Brain pericyte (primary cell): ENCODE results near the gene ACAD9.
"Not testable (repeated sequence)": the region's sequence is repeated elsewhere in the genome, so short reads cannot be mapped to it uniquely, and the experiment has no call there.

ENCODE experiments used
- DNase-seq: peaks from one replicate; pipeline ENCODE4 v3.0.0-alpha.2; 2012; ENCODE audit warnings: low read depth, low spot score

ACAD9 gene

DNA sequence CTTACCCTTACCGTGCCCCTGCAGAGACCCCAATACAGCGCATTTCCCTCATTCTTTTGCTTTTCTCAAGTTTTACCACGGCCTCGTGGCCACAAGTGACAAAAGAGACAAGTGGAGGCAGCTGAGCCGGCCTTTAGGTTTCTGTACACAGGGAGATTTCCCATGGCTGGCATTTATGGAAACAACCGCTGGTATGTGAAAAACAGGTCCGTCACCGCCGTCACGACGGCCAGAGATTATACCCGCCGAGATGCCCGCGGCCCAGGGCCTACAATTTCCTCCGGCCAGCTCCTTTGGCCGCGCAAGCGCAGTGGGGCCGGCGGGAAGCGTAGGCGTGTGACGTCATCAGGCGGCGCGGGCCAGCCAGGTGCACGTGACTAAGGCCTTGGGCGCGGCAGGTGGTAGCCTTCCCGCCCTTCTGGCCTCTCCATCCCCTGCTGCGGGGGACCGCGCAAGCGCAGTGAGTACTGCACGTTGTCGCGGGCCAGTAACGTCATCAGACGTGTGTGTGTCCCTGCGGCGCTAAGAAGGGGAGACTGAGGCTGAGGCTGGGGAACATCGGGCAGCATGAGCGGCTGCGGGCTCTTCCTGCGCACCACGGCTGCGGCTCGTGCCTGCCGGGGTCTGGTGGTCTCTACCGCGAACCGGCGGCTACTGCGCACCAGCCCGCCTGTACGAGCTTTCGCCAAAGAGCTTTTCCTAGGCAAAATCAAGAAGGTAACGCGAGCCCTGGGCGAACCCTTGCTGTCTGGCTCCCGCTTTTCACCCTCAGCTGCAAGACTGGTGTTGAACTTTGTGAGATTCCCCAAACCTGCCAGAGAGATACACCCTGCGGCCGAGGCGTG lies at the start of gene ACAD9:
Gene ACAD9, plus strand, starts transcription at position 496 of the 845 bp plus-strand sequence. Its CDS starts 72 bp downstream, at position 568.
- peak; percentile 94 for DNase-seq

GRCh38 chr3:128829925-128830625 lies 49.3 kb upstream of the ACAD9 start:
- DNase-seq: not testable (repeated sequence)

DNA sequence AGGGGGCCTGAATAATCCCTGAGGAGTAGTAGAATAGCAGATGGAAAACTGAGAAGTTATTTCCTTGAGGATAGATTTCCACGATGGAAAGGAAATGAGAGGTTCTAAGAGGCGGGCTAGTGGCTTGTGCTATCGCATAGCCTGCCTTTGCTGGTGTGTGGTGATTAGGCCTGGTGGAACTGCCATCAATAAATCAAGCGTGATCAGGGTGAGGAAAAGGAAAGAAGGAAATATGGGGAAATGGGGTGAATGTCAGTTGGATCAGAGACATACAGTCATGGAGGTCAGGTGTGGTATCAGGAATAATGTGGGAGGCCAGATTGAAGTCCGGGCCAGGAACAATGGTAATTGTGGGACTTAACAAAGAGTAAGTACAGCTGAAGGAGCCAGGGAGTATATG lies 48.7 kb upstream of the ACAD9 start:
- not testable (repeated sequence) for DNase-seq

- DNase-seq: not testable (repeated sequence)
Measured at GRCh38 chr3:128832979-128833378, 46.4 kb upstream of the ACAD9 start.

- DNase-seq: no peak
Measured at GRCh38 chr3:128835096-128835495, 44.3 kb upstream of the ACAD9 start.

- DNase-seq: no peak
Measured at GRCh38 chr3:128841926-128842920, 37.2 kb upstream of the ACAD9 start.

GRCh38 chr3:128844502-128844901 lies 34.9 kb upstream of the ACAD9 start:
- DNase-seq: no peak

DNA sequence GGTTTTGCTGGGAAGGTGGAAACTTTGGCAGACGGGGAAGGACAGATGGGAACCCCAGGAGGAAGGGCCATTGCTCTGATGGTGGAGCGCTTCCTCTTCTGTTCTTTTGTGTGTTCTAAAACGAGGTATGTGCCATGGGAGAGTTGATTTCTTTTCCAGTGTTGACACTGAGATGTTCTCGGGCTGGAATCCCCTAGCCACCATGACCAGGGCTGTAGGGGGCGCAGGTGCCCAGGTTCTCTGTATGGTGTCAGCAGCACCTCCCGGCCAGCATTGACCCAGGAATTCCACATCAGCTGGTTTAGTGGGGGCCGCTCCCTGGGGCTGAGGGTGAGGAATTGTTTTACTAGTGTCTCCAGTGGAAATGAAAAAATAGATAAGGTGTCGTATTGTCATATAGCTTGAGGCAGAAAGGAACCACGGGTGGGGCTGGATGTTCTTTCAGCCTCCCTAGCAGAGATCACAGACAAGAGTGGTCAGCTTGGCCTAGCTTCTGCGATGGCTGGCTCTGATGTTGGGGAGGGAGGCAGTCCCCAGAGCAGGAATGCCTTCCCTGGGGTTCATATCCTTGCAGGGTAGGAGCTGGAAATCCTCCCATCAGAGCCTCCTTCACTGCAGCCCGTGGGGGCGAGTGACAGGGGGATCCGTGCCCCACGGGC lies 34.2 kb upstream of the ACAD9 start:
- no peak for DNase-seq

DNA sequence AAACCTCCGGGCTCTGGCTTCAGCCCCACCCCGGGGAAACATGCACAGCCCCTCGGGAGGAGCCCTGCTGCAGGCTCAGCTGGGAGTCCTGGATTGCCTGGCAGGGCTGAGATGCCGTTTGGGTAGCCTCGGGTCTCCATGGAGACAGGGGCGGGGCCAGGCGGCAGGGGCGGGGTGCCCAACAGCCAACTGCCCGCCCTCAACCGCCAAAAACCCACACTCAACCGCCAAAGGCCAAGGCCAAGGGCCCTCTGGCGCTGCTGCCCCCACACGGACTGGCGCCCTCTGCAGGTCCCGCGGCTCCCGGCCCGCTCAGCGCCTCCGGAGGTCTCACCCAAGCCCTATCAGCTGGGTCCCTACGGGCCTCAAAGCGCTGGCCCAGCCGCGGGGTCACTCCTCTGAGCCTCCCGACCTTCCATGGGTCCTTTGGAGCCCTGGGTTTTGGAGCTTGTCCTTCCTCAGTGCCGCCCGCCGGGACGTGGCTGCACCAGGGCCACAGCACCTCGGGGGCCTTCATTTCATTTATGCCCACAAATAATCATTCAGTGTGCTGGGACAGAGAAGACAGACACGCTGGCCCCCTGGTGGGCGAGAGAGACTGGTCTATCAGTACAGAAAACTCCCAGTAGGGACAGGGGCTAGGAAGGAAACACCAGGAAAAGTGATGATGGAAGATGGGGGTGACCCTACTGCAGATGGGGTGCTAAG lies 33.5 kb upstream of the ACAD9 start:
- no peak for DNase-seq

- no peak for DNase-seq
Measured at GRCh38 chr3:128846486-128846891, 32.9 kb upstream of the ACAD9 start.

DNA sequence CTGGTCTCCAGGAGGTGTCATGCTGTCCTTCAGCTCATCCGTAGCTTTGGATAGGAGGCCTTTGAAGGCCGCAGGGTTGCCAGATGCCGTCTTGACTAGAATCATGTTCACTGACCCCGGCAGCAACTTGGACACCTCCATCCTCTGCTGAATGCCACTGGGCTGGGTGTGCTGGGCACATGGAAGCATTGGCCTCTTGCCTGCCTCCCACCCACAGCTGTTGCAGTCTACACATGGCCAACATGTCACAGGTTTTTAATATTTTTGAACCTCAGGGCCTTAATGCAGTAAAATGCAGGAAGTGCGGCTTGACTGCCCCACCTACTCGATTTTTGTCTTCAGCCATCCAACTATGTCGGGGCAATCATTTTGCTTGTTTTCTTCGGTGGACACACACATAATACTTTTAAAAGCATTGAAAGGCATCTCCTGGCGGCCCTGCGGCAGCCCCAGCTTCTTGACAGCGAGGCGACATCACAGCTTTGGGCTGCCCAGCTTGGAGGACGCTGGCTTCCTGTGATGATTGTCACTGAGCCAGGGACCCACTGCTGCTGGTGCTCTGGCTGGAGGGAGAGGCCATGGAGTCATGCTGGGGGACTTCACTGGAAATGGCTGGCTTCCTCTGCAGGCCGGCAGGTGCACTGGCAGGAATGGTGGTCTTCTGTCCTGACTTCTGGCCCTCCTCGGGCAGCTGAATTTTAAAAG lies 31.6 kb upstream of the ACAD9 start:
- DNase-seq: no peak

- no peak for DNase-seq
Measured at GRCh38 chr3:128848936-128849335, 30.5 kb upstream of the ACAD9 start.

DNA sequence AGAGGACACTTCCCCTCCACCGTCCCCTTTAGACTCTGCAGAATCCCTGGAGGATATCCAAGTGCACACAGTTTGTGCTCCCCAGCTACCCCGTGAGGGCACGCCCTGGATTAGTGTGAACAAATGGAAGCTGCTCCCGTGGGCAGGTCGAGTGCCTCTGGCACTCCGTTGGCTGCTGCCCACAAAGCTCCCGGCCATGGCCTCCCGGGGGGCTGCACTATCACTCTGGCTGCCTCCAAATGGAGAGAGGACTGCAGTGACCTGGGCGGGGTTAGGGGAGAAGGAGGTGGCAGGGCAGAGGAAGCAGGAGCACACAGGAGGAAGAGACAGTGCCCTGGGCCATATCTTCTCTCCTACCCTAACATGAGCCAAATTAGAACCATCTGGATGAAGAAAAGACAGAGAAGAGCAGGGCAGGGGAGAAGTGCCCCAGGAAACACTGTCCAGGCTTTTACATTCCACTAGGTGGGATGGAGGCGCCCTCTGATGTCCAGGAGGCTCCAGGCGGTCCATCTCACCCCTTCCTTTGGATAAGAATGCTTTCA lies 29.4 kb upstream of the ACAD9 start:
- no peak for DNase-seq

DNA sequence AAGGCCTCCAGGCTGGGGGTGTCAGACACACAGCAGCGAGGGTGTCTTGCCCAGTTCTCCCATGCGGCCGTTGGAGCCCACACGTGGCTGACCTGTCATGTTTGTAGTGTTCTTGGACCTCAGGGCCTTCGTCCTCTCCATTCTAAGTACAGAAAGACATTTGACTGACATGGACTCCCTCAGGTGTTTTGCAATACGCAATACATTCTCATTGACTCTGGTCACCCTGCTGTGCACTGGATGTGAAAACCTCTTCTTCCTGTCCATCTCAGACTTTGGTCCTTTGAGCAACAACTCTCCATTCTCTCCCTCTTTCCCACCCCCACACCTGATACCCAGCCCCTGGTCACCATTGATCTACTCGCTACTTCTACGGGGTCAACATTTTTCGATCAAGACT lies 28.9 kb upstream of the ACAD9 start:
- no peak for DNase-seq

- no peak for DNase-seq
Measured at GRCh38 chr3:128851601-128852000, 27.8 kb upstream of the ACAD9 start.

DNA sequence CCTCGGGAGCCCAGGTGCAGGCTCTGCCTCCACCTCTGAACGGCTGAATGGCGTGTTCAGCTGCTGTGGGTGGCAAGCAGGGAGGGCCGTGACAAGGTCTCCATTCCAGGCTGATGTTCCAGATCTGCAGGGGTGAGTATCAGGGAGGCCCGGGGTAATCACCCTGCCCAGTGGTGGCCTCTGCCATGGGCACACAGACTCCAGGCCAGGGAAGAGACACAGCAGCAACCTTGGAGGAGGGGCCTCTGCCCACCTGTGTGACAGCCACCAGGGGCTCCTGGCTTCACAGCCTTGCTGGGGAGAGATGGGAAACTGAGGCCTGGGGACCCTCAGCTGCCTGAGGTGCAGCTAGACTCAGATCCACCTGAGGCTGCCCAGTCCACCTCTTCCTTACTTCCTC lies 25.6 kb upstream of the ACAD9 start:
- no peak for DNase-seq

GRCh38 chr3:128854475-128854874 lies 24.9 kb upstream of the ACAD9 start:
- DNase-seq: no peak

GRCh38 chr3:128855569-128855968 lies 23.9 kb upstream of the ACAD9 start:
- DNase-seq: no peak

GRCh38 chr3:128858167-128858566 lies 21.3 kb upstream of the ACAD9 start:
- no peak for DNase-seq

DNA sequence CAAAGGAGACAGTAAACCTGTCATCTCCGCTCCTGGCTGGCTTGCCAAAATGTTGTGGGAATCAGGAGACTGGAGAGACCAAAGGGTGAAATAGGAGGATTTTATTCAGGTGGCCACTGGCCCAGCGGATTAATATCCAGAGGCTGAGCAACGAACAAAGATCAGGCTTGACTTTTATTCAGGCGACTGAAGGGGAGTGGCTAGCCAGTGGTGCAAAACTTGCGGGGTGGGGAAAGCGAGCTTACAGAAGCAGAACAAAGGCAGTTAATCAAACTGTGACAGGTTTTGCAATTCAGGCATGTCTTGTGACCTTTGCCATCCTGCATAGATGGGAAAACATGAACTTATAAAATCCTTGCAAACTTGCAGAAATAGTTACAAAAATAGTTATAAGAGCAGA lies 19.8 kb upstream of the ACAD9 start:
- no peak for DNase-seq
